LHCN-M2 (cell line): Measurements from ENCODE around the gene FBXW4. TPM values are rescaled to one million over a fixed set of nuclear protein-coding genes. Genes with fewer than 3 reads are reported as not detected.

Source experiments
- DNase-seq: peaks from one replicate; pipeline ENCODE4 v3.0.0-alpha.2; 2012; ENCODE audit warnings: low read depth
- polyA plus RNA-seq: library from polyadenylated mRNA; unstranded; fragments of >200 nt; gene quantifications from one replicate; pipeline ENCODE4 v1.2.1, GENCODE V29; 2012; ENCODE audit warnings: missing spikeins
- total RNA-seq: library from RNA; depleted of rRNA; stranded (reverse); fragments of >200 nt; gene quantifications from 2 replicates; pipeline ENCODE4 v1.2.3, GENCODE V29; 2014; rRNA removed

The FBXW4 gene, protein sequence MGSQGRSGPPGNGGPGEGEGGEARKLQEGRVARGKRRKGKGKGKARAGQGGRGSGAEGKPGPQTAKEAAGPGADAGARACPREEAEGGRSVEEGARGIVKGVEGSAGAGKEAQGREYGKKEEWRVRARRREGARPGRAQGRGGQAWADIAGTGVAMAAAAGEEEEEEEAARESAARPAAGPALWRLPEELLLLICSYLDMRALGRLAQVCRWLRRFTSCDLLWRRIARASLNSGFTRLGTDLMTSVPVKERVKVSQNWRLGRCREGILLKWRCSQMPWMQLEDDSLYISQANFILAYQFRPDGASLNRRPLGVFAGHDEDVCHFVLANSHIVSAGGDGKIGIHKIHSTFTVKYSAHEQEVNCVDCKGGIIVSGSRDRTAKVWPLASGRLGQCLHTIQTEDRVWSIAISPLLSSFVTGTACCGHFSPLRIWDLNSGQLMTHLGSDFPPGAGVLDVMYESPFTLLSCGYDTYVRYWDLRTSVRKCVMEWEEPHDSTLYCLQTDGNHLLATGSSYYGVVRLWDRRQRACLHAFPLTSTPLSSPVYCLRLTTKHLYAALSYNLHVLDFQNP
- total RNA-seq, result 15.5 and 23.1 TPM in 2 replicates
- polyA plus RNA-seq, result 37.9 TPM

DNA sequence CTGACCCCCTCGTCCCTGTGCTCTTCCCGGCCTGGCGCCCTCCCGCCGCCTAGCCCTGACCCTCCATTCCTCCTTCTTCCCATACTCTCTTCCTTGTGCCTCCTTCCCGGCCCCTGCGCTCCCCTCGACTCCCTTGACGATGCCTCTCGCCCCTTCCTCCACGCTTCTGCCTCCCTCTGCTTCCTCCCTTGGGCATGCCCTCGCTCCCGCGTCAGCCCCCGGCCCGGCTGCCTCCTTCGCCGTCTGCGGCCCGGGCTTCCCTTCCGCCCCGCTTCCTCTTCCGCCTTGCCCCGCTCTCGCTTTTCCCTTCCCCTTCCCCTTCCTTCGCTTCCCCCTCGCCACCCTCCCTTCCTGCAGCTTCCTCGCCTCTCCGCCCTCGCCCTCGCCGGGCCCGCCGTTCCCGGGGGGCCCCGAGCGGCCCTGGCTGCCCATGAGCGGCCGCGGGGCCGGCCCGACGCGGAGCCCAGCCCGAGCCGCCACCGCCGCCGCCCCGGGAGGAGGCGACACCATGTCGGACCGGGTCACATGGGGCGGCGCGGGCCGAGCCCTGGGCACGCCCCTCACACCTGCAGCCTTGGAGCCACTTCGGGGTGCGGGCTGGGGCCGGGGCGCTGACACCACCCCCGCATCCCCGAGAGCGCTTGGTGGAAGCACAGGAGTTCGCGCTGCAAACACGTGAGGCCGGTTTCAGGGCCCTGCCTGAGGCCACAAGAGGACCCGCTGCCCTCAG lies at the start of gene FBXW4:
Gene FBXW4 (minus strand): TSS at position 497 of the 730 bp plus-strand sequence. CDS start 65 bp downstream, at position 432.
- DNase-seq, result no peak

DNA sequence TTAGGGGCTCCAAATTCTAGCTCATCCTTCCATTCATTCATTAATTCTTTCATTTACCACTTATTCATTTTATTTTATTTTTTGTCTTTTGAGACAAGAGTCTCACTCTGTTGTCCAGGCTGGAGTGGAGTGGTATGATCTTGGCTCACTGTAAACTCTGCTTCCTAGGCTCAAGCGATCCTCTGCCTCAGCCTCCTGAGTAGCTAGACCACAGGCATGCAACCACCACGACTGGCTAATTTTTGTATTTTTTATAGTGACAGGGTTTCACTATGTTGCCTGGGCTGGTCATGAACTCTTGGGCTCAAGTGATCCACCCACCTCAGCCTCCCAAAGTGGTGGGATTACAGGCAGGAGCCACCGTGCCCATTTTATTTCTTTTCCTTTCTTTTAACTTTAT lies 49.3 kb upstream of the FBXW4 start:
- DNase-seq, result no peak

DNA sequence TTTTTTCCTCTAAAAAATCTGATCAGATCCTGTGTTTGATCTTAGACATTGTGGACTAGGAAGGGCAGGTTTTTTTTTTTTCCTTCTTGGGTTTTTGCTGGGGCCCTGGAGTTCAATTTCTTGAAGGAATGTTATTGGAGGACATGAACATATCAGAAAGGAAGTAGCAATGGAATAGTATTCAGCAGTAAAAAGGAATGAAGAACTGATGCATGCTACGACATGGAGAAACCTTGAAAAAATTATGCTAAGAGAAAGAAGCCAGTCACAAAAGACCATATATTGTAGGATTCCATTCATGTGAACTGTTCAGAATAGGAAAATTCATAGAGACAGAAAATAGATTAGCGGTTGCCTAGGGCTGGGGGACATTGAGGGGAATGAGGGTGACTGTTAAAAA lies 47.0 kb upstream of the FBXW4 start:
- DNase-seq, result no peak

DNA sequence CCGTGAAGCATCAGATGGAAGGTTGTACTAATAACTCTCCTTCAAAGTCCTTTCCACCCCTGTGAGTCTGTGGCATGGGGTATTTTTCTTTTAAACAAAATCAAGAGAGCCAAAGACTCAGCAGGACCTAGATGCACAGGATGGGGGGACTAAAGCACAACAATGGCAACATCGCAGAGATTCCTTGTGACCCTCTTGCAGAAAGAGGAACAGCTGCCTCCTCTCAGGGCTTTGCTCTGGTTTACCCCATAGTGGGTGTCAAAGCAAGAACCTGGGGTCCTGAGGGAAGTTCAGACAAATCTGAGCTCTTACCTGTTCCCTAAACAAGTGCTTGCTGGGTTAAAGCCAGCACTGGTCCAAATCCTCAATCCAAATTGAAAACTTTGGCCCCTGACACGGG lies 41.7 kb upstream of the FBXW4 start:
- DNase-seq, result no peak

GRCh38 chr10:101732096-101732495 lies 37.1 kb upstream of the FBXW4 start:
- DNase-seq, result no peak

DNA sequence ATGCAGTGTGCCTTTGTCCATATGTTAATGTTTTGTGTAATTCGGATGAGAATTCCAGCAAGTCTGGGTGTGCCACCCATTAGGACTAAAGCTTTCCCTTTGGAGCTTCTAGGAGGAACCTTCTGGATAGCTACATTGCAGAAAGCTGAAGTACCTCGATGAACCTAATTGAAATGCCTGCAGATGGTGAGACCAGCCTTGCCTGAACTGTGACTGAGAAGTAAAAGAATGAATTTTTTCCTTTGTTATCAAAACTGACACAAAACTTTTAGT lies 31.1 kb upstream of the FBXW4 start:
- no peak for DNase-seq

GRCh38 chr10:101725296-101726114 lies 30.5 kb upstream of the FBXW4 start:
- no peak for DNase-seq

- DNase-seq, result no peak
Measured at GRCh38 chr10:101724446-101724845, 29.5 kb upstream of the FBXW4 start.

DNA sequence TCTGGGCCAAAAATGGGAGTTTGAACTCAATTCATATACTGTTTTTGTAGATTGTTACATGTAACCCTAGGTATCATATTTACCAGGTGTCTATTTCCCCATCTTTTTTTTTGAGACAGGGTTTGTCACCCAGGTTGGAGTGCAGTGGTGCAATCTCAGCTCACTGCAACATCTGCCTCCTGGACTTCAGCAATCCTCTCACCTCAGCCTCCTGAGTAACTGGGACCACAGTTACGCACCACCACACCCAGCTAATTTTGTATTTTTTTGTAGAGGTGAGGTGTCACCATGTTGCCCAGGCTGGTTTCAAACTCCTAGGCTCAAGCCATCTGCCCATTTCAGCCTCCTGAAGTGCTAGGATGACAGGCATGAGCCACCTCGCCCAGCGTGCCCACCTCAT lies 28.2 kb upstream of the FBXW4 start:
- DNase-seq, result no peak

DNA sequence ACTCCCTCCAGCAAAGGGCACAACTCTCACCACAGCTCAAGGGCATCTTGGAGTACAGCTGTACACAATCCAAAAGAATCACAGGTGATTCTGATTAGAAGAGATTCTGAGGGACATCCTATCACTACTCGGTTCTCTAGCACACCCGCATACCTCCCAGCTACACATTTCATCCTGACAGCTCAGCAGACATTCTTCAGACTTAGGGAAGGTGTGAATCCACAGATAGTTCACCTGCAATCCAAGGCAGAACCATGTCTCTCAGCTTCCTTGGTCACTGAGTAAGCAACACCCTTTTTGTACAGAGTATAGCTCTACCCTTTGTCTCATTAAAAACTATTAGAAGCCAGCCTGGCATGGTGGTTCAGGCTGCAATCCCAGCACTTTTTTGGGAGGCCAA lies 26.8 kb upstream of the FBXW4 start:
- no peak for DNase-seq

- no peak for DNase-seq
Measured at GRCh38 chr10:101720606-101721230, 25.7 kb upstream of the FBXW4 start.

DNA sequence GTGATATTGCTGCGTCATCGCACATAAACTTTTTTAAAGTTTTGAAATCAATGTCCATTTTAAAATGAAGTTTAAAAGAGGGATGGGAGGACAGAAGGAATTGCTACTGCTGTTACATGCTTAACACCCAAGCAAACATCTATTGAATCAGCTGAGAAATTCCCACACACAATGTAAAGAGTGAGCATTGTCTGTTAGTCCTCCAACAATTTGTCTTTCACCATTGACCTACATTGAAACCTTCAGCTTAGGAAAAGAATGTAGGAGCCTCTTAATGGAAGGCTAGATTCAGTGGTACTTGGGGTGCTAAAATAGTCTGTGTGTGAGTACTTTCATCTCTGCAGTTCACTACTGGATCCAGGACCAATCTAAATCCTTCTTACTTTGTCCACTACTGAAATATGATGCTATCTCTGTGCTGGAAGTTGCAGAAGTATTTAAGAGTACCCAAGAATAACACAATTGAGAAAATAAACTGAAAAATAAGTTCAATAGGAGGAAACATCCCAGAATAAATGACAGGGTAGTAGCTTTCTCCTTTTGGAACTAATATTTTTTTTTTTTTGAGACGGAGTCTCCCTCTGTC lies 23.8 kb upstream of the FBXW4 start:
- no peak for DNase-seq

DNA sequence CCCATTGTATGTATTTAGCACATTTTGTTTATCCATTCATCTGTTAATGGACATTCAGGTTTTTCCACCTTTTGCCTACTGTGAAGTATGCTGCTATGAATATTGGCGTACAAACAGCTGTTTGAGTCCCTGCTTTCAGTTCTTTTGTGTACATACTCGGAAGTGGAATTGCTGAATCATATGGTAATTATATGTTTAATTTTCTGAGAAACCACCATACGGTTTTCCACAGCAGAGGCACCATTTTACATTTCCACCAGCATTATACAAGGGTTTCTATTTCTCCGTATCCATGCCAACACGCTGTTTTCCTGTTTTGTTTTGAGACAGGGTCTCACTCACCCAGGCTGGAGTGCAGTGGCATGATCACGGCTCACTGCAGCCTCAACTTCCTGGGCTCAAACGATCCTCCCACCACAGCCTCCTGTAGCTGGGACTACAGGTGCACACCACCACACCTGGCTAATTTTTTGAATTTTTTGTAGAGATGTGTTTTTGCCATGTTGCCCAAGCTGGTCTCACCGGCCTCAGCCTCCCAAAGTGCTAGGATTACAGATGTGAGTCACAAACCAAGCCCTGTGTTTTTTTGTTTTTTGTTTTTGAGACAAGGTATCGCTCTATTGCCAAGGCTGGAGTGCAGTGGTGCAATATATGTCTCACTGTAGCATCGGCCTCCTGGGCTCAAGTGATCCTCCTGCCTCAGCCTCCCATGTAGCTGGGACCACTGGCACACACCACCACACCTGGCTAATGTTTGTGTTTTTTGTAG lies 22.1 kb upstream of the FBXW4 start:
- no peak for DNase-seq

DNA sequence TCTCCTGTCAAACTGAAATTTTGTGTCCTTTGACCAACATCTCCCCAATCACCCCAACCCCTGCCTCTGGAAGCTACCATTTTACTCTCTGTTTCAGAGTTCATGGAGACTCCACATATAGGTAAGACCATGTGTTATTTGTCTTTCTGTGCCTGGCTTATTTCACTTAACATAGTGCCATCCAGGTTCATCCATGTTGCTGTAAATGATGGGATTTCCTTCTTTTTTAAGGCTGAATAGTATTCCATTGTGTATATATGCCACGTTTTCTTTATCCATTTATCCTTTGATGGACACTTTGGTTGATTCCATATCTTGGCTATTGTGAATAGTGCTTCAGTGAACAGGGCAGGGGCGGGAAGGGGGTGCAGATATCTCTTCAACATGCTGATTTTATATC lies 18.0 kb upstream of the FBXW4 start:
- no peak for DNase-seq

- DNase-seq, result no peak
Measured at GRCh38 chr10:101710793-101711192, 15.8 kb upstream of the FBXW4 start.

DNA sequence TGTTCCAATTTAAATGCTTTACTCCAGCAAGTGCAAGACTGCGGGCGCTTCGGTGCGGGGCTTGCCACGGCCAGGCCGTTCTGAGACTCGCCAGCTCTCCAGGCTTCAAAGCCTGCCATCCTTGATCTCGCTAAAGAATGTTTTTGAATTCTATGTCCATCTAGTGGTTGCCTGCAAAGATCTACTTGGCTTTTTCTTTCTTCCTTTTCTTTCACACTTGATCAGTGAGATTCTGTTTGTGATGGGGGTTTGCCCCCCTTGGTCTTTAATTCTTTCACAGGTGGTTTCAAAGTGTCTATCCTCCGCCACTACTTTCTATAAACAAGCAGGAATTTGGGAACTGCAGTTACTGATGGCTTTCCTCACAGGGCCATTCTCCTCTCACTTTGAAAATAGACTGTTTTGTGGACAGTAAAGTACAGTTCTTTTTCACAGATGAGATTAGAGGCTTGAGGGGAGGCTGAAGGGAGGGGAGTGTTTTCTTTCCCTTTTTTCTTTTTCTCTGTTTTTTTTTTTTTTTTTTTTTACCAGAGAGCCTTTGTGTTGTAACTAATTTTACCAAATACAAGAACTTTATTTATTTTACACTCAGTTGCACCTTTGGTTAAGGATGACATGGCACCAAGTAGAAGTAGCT lies 15.2 kb upstream of the FBXW4 start:
- DNase-seq, result no peak

DNA sequence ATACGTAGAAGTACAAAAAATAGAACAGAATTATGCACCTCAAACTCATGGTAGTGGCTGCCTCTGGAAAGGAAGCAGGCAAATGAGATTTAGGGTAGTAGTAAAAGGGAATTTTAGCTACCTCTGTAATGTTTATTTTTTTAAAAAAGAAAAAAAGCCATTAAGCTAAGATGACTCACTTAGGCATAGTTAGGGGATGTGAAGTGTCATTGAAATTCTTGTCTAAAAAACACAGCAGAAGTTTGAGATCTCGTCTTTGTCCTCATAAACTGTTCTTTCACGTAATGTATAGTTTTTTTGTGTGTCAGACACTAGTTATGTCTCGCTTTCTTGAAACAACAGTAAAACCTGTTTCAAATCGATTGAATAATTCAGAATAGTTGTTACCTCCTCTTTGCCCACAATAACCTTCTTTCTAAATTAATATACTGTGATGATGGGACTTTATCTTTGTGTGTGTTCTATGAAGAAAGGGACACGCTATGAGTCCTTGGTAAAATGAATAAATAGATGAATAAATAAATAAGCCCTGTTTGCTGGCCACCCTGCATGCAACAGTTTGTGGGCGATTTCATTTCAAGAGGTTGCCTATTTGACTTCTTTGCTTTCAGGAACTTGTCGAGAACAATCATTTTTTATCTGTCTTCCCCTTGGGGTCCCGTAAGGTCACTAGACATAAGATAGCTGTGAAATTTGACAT lies 14.5 kb upstream of the FBXW4 start:
- DNase-seq, result peak; percentile 11

GRCh38 chr10:101708870-101709269 lies 13.9 kb upstream of the FBXW4 start:
- no peak for DNase-seq

GRCh38 chr10:101708073-101708472 lies 13.1 kb upstream of the FBXW4 start:
- no peak for DNase-seq
